Measurements from ENCODE around the gene SLC35G3.

- TF ChIP-seq EP300 (IDR thresholded peaks at IDR 0.05; ENCODE audit: low read depth) (no peak), POLR2A (IDR thresholded peaks at IDR 0.05) (no peak), POLR2AphosphoS5 (IDR thresholded peaks at IDR 0.05) (no peak)
- TF ChIP-seq, protein P1, sequence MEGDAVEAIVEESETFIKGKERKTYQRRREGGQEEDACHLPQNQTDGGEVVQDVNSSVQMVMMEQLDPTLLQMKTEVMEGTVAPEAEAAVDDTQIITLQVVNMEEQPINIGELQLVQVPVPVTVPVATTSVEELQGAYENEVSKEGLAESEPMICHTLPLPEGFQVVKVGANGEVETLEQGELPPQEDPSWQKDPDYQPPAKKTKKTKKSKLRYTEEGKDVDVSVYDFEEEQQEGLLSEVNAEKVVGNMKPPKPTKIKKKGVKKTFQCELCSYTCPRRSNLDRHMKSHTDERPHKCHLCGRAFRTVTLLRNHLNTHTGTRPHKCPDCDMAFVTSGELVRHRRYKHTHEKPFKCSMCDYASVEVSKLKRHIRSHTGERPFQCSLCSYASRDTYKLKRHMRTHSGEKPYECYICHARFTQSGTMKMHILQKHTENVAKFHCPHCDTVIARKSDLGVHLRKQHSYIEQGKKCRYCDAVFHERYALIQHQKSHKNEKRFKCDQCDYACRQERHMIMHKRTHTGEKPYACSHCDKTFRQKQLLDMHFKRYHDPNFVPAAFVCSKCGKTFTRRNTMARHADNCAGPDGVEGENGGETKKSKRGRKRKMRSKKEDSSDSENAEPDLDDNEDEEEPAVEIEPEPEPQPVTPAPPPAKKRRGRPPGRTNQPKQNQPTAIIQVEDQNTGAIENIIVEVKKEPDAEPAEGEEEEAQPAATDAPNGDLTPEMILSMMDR (IDR thresholded peaks at IDR 0.05): no peak
These were observed 41.1 kb upstream of the SLC35G3 start for GRCh38 chr17:35235289-35235688.

Data from transverse colon (tissue), 4 donors.